Spleen (tissue), 11 donors: ENCODE data around the gene FLT4. TPM values are rescaled to one million over a fixed set of nuclear protein-coding genes. Genes with fewer than 3 reads are reported as not detected.

Experiments used
- DNase-seq: peaks from one replicate; pipeline ENCODE4 v3.0.0-alpha.2; 2020
- H3K27ac ChIP-seq, 8 donors: fragments of 200-600 bp; sonication (generic) in 7 of 8; 1 replicate in 4 of 8; 2 replicates in 4 of 8; pipeline versions ENCODE4 v1.5.0 to v1.8.0; 2016 to 2021; ENCODE audit warnings: inconsistent platforms in 4 of 8, mild to moderate bottlenecking in 4 of 8, moderate library complexity in 1 of 8
- H3K27me3 ChIP-seq, 7 donors: fragments of 200-600 bp; sonication (generic) in 6 of 7; replicated peaks in 1 of 7; 1 replicate in 4 of 7; 2 replicates in 3 of 7; pipeline versions ENCODE4 v1.5.0 to v1.8.0; 2016 to 2021; ENCODE audit warnings: inconsistent platforms in 3 of 7, mild to moderate bottlenecking in 1 of 7
- H3K36me3 ChIP-seq, 6 donors: fragments of 200-600 bp; sonication (generic) in 5 of 6; 1 replicate in 4 of 6; 2 replicates in 2 of 6; pipeline versions ENCODE4 v1.5.0 to v1.8.0; 2016 to 2021; ENCODE audit warnings: inconsistent platforms in 2 of 6
- H3K4me1 ChIP-seq, 6 donors: fragments of 200-600 bp; sonication (generic) in 5 of 6; 1 replicate in 3 of 6; 2 replicates in 3 of 6; pipeline versions ENCODE4 v1.5.0 to v1.8.0; 2016 to 2021; ENCODE audit warnings: inconsistent platforms in 3 of 6
- H3K4me3 ChIP-seq, 8 donors: fragments of 200-600 bp; sonication (generic) in 7 of 8; 1 replicate in 4 of 8; 2 replicates in 4 of 8; pipeline versions ENCODE4 v1.5.0 to v1.8.0; 2016 to 2021; ENCODE audit warnings: inconsistent platforms in 4 of 8, mild to moderate bottlenecking in 4 of 8, moderate library complexity in 2 of 8
- H3K9me3 ChIP-seq, 8 donors: fragments of 200-600 bp; sonication (generic) in 7 of 8; 1 replicate in 4 of 8; 2 replicates in 4 of 8; pipeline versions ENCODE4 v1.5.0 to v1.8.0; 2016 to 2021; ENCODE audit warnings: inconsistent platforms in 4 of 8
- POLR2A ChIP-seq, 3 donors: fragments of 450-650 bp; IDR thresholded peaks; one replicate each; pipeline ENCODE4 v1.5.1; 2017; ENCODE audit warnings: antibody characterized with exemption in 3 of 3, mild to moderate bottlenecking in 1 of 3
- POLR2AphosphoS5 ChIP-seq, 3 donors: sonication (generic); formaldehyde crosslinking; IDR thresholded peaks; one replicate each; pipeline ENCODE4 v1.5.1; 2017; ENCODE audit warnings: antibody characterized with exemption in 3 of 3
- WGBS, 5 donors: extraction: QIAGEN DNeasy Blood & Tissue Kit in 3 of 5; methylation state at CpG; one replicate each; pipeline versions ENCODE4 v1.1.5 to v1.1.7; 2013 to 2018; 5-methylcytosine and 5-hydroxymethylcytosine counted together
- intact Hi-C: fragments of 100-400 bp; cut with DNase I; formaldehyde crosslinking; loops from one replicate; pipeline ENCODE4 v1.15.0; 2023; ENCODE audit warnings: low total_unique reads
- polyA plus RNA-seq, 3 donors: library from polyadenylated mRNA; stranded (reverse); fragments of 200-250 nt; gene quantifications; one replicate each; pipeline ENCODE4 v1.2.1, GENCODE V29; 2013
- total RNA-seq, 7 donors: library from RNA; depleted of rRNA in 3 of 7; stranded (reverse); fragments of >200 nt in 3 of 7; fragmentation: NEBNext Ultra II Directional in 4 of 7; extraction: Animal tissue kit (Norgen Biotek cat#: 25700) in 4 of 7; gene quantifications; one replicate each; pipeline versions ENCODE4 v1.1.0 to v1.2.1, GENCODE V29; 2016 to 2021
- TF ChIP-seq, protein P1 (sequence below), 11 experiments: fragments of 200-600 bp in 7 of 11; fragments of 450-650 bp in 4 of 11; sonication (generic) in 4 of 11; IDR thresholded peaks in 8 of 11; conservative IDR thresholded peaks in 3 of 11; 1 replicate in 7 of 11; 2 replicates in 4 of 11; pipeline versions ENCODE4 v1.4.0 to v1.8.0; 2016 to 2021; ENCODE audit warnings: antibody characterized with exemption in 11 of 11, inconsistent platforms in 4 of 11, mild to moderate bottlenecking in 1 of 11
- donor health status: healthy with polysubstance abuse.
- donor health status: DM: no; HTN: no; CAD: no; lungs with moderate emphysema.
- donor health status: DM: no; HTN: no; CAD: no.
- donor health status: Bipolar disorder and iron deficiency.
- donor health status: healthy.
- donor health status: DM: no; HTN: no; CAD: no.
- donor health status: DM: yes; HTN: yes; CAD: no.

Gene FLT4
- total and polyA plus RNA-seq, 10 donors = 3.5 to 61.4 (median 34.8) TPM

DNA sequence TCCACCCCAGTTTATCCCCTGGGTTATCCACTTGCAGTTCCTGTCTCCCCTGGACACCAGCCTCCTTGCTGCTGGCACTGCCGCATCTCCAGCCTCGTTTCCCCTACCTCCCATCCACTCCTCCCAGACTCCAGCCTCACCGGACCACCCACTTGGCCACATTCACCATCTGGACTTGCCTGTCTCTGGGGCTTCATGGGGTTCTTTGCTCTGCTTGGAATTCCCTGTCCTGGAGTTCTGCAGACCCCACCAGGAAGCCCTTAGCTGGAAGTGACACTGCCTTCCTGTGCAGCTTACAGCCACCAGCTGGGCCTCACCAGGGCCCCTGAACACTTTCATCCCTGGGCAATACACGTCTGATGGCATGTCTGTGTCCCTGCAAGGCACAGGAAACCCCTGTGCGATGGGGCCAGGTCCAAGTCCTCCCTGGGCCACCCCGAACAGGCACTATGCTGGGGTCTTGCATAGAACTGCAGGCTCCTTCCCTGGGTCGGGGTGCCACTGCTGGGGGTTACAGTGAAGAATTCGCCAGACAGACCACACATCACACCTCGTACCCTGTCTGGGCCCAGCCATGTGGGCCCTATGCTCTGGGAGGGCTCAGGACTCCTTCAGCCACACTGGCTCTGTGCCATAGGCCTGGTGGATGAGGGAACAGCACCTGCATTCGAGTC, 3.0 kb downstream of the FLT4 start:
- no peaks in the 10 kb centered on the region for H3K9me3 ChIP-seq
- peak overlapping the region in 5 of 8 donors; percentile 62 to 75 (median 73) for H3K27ac ChIP-seq
- 52 to 84% (median 64%) methylated on average over 4 to 10 of the region's 10 CpGs for WGBS, 5 donors
- TF ChIP-seq POLR2A (IDR thresholded peaks at IDR 0.05) = no peak
- TF ChIP-seq, protein P1, sequence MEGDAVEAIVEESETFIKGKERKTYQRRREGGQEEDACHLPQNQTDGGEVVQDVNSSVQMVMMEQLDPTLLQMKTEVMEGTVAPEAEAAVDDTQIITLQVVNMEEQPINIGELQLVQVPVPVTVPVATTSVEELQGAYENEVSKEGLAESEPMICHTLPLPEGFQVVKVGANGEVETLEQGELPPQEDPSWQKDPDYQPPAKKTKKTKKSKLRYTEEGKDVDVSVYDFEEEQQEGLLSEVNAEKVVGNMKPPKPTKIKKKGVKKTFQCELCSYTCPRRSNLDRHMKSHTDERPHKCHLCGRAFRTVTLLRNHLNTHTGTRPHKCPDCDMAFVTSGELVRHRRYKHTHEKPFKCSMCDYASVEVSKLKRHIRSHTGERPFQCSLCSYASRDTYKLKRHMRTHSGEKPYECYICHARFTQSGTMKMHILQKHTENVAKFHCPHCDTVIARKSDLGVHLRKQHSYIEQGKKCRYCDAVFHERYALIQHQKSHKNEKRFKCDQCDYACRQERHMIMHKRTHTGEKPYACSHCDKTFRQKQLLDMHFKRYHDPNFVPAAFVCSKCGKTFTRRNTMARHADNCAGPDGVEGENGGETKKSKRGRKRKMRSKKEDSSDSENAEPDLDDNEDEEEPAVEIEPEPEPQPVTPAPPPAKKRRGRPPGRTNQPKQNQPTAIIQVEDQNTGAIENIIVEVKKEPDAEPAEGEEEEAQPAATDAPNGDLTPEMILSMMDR (IDR thresholded peaks at IDR 0.05 in 8 of 11, conservative IDR thresholded peaks at IDR 0.05 in 3 of 11) = no peak
- TF ChIP-seq POLR2AphosphoS5 (IDR thresholded peaks at IDR 0.05) = no peak
- H3K4me1 ChIP-seq = peaks cover 5 to 87% (median 48%) of the 10 kb centered on the region in 6 donors
- H3K36me3 ChIP-seq = no peaks in the 10 kb centered on the region
- H3K27me3 ChIP-seq = peaks cover 0 to 70% (median 27%) of the 10 kb centered on the region in 7 donors
- DNase-seq = no peak
- intact Hi-C loops = no loop called here
- H3K4me3 ChIP-seq = no peak overlapping the region

DNA sequence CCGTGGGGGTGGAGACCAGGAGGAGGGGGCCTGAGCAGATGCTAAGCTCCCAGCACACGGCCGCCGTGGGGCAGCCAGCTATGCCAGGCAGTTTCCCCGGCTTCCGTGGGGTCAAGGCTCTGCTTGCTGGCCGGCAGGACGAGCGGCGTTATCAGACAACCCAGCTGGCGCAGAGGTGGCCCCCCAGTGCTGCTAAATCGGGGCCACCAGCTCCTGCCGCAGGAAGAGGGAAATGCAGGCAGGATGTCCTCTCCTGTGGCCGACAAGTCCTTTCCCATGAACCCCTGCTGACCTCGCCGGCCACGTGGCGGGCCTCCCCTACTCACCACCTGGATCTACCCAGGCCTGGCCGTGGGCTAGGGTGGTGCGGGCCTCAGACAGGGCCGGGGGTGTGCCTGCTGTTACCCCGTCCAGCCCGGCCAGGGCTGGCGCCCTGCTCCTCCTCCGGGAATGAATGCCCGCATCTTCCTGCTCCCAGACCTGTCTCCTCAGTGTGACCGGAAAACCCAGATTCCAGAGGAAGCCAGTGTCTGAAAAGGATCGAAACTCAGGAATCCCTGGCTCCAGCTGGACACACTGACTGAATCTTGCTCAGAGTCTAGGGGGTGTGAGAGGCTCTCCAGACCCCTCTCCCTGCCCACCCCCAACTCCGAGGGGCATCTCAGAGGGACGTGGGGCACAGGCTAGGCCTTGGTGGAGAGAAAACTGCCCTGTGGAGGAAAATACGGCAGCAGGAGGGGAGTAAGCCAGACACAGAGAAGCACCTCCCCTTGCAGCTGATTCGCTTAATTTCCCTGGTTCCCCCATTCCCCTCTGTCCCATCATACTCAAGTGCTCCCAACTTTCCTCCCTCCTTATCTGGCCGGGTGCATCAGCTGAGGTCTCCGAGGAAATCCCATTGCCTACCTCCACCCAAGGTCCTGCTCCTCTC, 3.9 kb downstream of the FLT4 start:
- peak overlapping the region in 7 of 8 donors; percentile 27 to 75 (median 71) for H3K27ac ChIP-seq
- DNase-seq = peak; percentile 90

DNA sequence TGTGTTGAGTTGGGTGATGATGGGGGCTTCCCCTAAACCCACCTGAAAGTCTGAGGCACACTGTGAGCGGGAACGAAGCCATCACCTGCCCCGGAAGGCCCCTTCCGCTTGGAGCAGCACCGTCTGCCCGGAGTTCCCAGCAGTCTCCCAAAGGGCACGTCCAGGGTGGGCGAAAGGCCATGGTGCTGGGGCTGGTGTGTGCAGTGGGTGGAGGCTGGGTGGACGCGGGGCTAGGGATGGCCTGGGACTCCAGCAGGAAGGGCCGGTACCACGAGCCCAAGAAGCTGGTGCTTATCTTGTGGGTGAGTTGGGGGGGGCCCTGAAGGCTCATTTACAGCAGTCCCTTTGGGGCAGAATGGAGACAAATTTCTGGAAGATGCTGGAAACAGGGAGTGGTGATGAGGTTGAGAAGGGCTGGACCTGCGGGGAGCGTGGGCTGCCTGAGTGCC, 4.6 kb downstream of the FLT4 start:
- DNase-seq = peak; percentile 76
- intact Hi-C loops = no loop called here
- H3K4me1 ChIP-seq = peaks cover 5 to 93% (median 55%) of the 10 kb centered on the region in 6 donors
- TF ChIP-seq POLR2AphosphoS5 (IDR thresholded peaks at IDR 0.05) (no peak), POLR2A (IDR thresholded peaks at IDR 0.05) (no peak)
- TF ChIP-seq, protein P1 (IDR thresholded peaks at IDR 0.05 in 8 of 11, conservative IDR thresholded peaks at IDR 0.05 in 3 of 11) = no peak
- H3K9me3 ChIP-seq = no peaks in the 10 kb centered on the region
- H3K27me3 ChIP-seq = peaks cover 0 to 54% (median 24%) of the 10 kb centered on the region in 7 donors
- 43 to 87% (median 66%) methylated on average over 11 to 14 of the region's 14 CpGs for WGBS, 5 donors
- no peaks in the 10 kb centered on the region for H3K36me3 ChIP-seq
- H3K4me3 ChIP-seq = peak overlapping the region in 1 of 8 donors; percentile 6
- H3K27ac ChIP-seq = peak overlapping the region in 7 of 8 donors; percentile 22 to 75 (median 71)

More for the DNA sequence above, 3.9 kb downstream of the FLT4 start:
- Histone ChIP-seq H3K4me3 (peak overlapping the region in 1 of 8 donors; percentile 17), H3K9me3 (no peaks in the 10 kb centered on the region), H3K36me3 (no peaks in the 10 kb centered on the region), H3K27me3 (peaks cover 0 to 61% (median 27%) of the 10 kb centered on the region in 7 donors), H3K4me1 (peaks cover 5 to 93% (median 53%) of the 10 kb centered on the region in 6 donors)
- TF ChIP-seq POLR2AphosphoS5 (IDR thresholded peaks at IDR 0.05) = peak; percentile 89 to 91 (median 91)
- TF ChIP-seq, protein P1 (IDR thresholded peaks at IDR 0.05 in 8 of 11, conservative IDR thresholded peaks at IDR 0.05 in 3 of 11) = no peak
- WGBS, 5 donors = 35 to 50% (median 42%) methylated on average over 10 to 34 of the region's 34 CpGs
- intact Hi-C loops = no loop called here
